ENCODE data around the gene EYA2. TPM values are rescaled to one million over a fixed set of nuclear protein-coding genes. Genes with fewer than 3 reads are reported as not detected.

Gene EYA2
- polyA plus RNA-seq, 1 donor (not counting 4 experiments of a cell fraction or from before 2014, with no cell fraction given) = not detected

GRCh38 chr20:47050996-47051395 lies 156.4 kb downstream of the EYA2 start:
- Histone ChIP-seq H3K9me1 (ENCODE audit: control insufficient read depth, extremely low read depth, insufficient read depth, low read length) (no peaks in the 10 kb centered on the region), H3K9me3 (ENCODE audit: control insufficient read depth, low read depth, low read length) (no peaks in the 10 kb centered on the region), H3K27me3 (ENCODE audit: control insufficient read depth, extremely low read depth, insufficient read depth, low read length) (peaks cover 3% of the 10 kb centered on the region), H4K20me1 (ENCODE audit: control insufficient read depth, extremely low read depth, insufficient read depth, low read length) (no peaks in the 10 kb centered on the region), H3K79me2 (ENCODE audit: control insufficient read depth, insufficient read depth, low read length) (no peaks in the 10 kb centered on the region), H3K4me2 (ENCODE audit: control insufficient read depth, extremely low read depth, insufficient read depth, low read depth, low read length) (no peak overlapping the region), H3K27ac (ENCODE audit: control insufficient read depth, insufficient read depth, low read length) (no peak overlapping the region), H3K9ac (ENCODE audit: control insufficient read depth, extremely low read depth, insufficient read depth, low read length) (no peak overlapping the region), H3K4me1 (ENCODE audit: control insufficient read depth, extremely low read depth, insufficient read depth, low read length) (no peaks in the 10 kb centered on the region), H2AFZ (ENCODE audit: control insufficient read depth, low read length) (no peak overlapping the region), H3K4me3 (ENCODE audit: control insufficient read depth in 2 of 3, extremely low read depth in 1 of 3, insufficient read depth in 2 of 3, low read depth in 1 of 3, low read length in 3 of 3) (no peak overlapping the region), H3K36me3 (ENCODE audit: control insufficient read depth in 2 of 2, extremely low read depth in 1 of 2, insufficient read depth in 2 of 2, low read length in 2 of 2) (no peaks in the 10 kb centered on the region)
- no peak for DNase-seq (ENCODE audit: low read depth, low spot score)
- dilution Hi-C loops (cut with MboI; ENCODE audit: extremely low pct_ligation_motif_present, low sequenced_read_pairs) = no loop called here
- no peak for FAIRE-seq
- TF ChIP-seq CTCF (optimal IDR thresholded peaks at IDR 0.05 in 1 of 3, IDR thresholded peaks at IDR 0.05 in 1 of 3, conservative IDR thresholded peaks at IDR 0.05 in 1 of 3; ENCODE audit: extremely low read depth in 1 of 3, insufficient read depth in 2 of 3, low read length in 3 of 3) = no peak
- no peak for TF ChIP-seq EZH2 (IDR thresholded peaks at IDR 0.05; ENCODE audit: low read length)

- Histone ChIP-seq H4K20me1 (ENCODE audit: control insufficient read depth, extremely low read depth, insufficient read depth, low read length) (no peaks in the 10 kb centered on the region), H3K36me3 (ENCODE audit: control insufficient read depth in 2 of 2, extremely low read depth in 1 of 2, insufficient read depth in 2 of 2, low read length in 2 of 2) (no peaks in the 10 kb centered on the region), H3K79me2 (ENCODE audit: control insufficient read depth, insufficient read depth, low read length) (no peaks in the 10 kb centered on the region), H3K27ac (ENCODE audit: control insufficient read depth, insufficient read depth, low read length) (no peak overlapping the region), H3K9me1 (ENCODE audit: control insufficient read depth, extremely low read depth, insufficient read depth, low read length) (no peaks in the 10 kb centered on the region), H3K4me1 (ENCODE audit: control insufficient read depth, extremely low read depth, insufficient read depth, low read length) (no peaks in the 10 kb centered on the region), H3K4me2 (ENCODE audit: control insufficient read depth, extremely low read depth, insufficient read depth, low read depth, low read length) (no peak overlapping the region), H3K9me3 (ENCODE audit: control insufficient read depth, low read depth, low read length) (no peaks in the 10 kb centered on the region), H3K27me3 (ENCODE audit: control insufficient read depth, extremely low read depth, insufficient read depth, low read length) (peaks cover 3% of the 10 kb centered on the region), H3K9ac (ENCODE audit: control insufficient read depth, extremely low read depth, insufficient read depth, low read length) (no peak overlapping the region), H3K4me3 (ENCODE audit: control insufficient read depth in 2 of 3, extremely low read depth in 1 of 3, insufficient read depth in 2 of 3, low read depth in 1 of 3, low read length in 3 of 3) (no peak overlapping the region), H2AFZ (ENCODE audit: control insufficient read depth, low read length) (no peak overlapping the region)
- TF ChIP-seq EZH2 (IDR thresholded peaks at IDR 0.05; ENCODE audit: low read length) (no peak), CTCF (optimal IDR thresholded peaks at IDR 0.05 in 1 of 3, IDR thresholded peaks at IDR 0.05 in 1 of 3, conservative IDR thresholded peaks at IDR 0.05 in 1 of 3; ENCODE audit: extremely low read depth in 1 of 3, insufficient read depth in 2 of 3, low read length in 3 of 3) (no peak)
- no peak for FAIRE-seq
- dilution Hi-C loops (cut with MboI; ENCODE audit: extremely low pct_ligation_motif_present, low sequenced_read_pairs) = no loop called here
- no peak for DNase-seq (ENCODE audit: low read depth, low spot score)
Observed at GRCh38 chr20:47051936-47052526, 157.4 kb downstream of the EYA2 start.
